Mucosa of descending colon (tissue), 3 donors: ENCODE measurements around the gene LRRC25. TPM values are rescaled to one million over a fixed set of nuclear protein-coding genes. Genes with fewer than 3 reads are reported as not detected.
"Not testable (repeated sequence)": the region's sequence is repeated elsewhere in the genome, so short reads cannot be mapped to it uniquely, and the experiment has no call there.

Experiments used
- ATAC-seq: fragments of 200-7000 bp; cut with Tn5 transposase; one replicate; pipeline ENCODE4 v1.9.1; 2020; ENCODE audit warnings: mild to moderate bottlenecking, moderate library complexity
- DNase-seq, 3 donors: peaks; one replicate each; pipeline ENCODE4 v3.0.0-alpha.2; 2020
- H3K36me3 ChIP-seq: fragments of 200-600 bp; one replicate; pipeline ENCODE4 v1.8.0; 2021; ENCODE audit warnings: low read depth, mild to moderate bottlenecking
- H3K4me1 ChIP-seq: fragments of 200-600 bp; one replicate; pipeline ENCODE4 v1.8.0; 2021; ENCODE audit warnings: low read depth, mild to moderate bottlenecking
- H3K4me3 ChIP-seq: fragments of 200-600 bp; one replicate; pipeline ENCODE4 v1.8.0; 2021; ENCODE audit warnings: mild to moderate bottlenecking
- H3K9me3 ChIP-seq: fragments of 200-600 bp; one replicate; pipeline ENCODE4 v1.8.0; 2021; ENCODE audit warnings: mild to moderate bottlenecking
- intact Hi-C, 2 donors: fragments of 100-400 bp; cut with DNase I in 1 of 2; cut with micrococcal nuclease in 1 of 2; formaldehyde crosslinking; loops; one replicate each; pipeline versions ENCODE4 v1.11.0 to v1.11.1; 2022; cut with DNase I, micrococcal nuclease
- total RNA-seq, 3 donors: library from RNA; stranded (reverse); fragmentation: NEBNext Ultra II Directional in 2 of 3; extraction: Animal tissue kit (Norgen Biotek cat#: 25700) in 2 of 3; gene quantifications; one replicate each; pipeline versions ENCODE4 v1.2.1 to v1.2.4, GENCODE V29; 2021 to 2023
- TF ChIP-seq, protein P1 (sequence below): fragments of 200-600 bp; IDR thresholded peaks from one replicate; pipeline ENCODE4 v1.8.0; 2022; ENCODE audit warnings: antibody characterized with exemption, mild to moderate bottlenecking
- donor health status: DM: no; HTN: no; CAD: no; lungs with moderate emphysema.
- donor health status: DM: no; HTN: no; CAD: no.
- donor health status: DM: no; HTN: yes; CAD: no.

Gene LRRC25
- total RNA-seq, 3 donors from 2014 or later, result 2.1 to 8.8 (median 5.8) TPM

GRCh38 chr19:18408053-18408476, 10.6 kb upstream of the LRRC25 start:
- intact Hi-C loops, result loop anchor here (10.0 kb wide), 1 partner anchor 63 kb away; the partner anchor contains the start of gene PGPEP1 (in 2 of the 2)
- H3K36me3 ChIP-seq, result no peaks in the 10 kb centered on the region
- TF ChIP-seq, protein P1, sequence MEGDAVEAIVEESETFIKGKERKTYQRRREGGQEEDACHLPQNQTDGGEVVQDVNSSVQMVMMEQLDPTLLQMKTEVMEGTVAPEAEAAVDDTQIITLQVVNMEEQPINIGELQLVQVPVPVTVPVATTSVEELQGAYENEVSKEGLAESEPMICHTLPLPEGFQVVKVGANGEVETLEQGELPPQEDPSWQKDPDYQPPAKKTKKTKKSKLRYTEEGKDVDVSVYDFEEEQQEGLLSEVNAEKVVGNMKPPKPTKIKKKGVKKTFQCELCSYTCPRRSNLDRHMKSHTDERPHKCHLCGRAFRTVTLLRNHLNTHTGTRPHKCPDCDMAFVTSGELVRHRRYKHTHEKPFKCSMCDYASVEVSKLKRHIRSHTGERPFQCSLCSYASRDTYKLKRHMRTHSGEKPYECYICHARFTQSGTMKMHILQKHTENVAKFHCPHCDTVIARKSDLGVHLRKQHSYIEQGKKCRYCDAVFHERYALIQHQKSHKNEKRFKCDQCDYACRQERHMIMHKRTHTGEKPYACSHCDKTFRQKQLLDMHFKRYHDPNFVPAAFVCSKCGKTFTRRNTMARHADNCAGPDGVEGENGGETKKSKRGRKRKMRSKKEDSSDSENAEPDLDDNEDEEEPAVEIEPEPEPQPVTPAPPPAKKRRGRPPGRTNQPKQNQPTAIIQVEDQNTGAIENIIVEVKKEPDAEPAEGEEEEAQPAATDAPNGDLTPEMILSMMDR, result peak; percentile 34
- no peaks in the 10 kb centered on the region for H3K9me3 ChIP-seq
- ATAC-seq, result peak; percentile 84
- peaks cover 9% of the 10 kb centered on the region for H3K4me1 ChIP-seq
- H3K4me3 ChIP-seq, result no peak overlapping the region
- peak in 2 of 3 donors; percentile 83 for DNase-seq

GRCh38 chr19:18406749-18407148, 9.3 kb upstream of the LRRC25 start:
- H3K9me3 ChIP-seq, result no peaks in the 10 kb centered on the region
- intact Hi-C loops, result loop anchor here (10.0 kb wide), 1 partner anchor 62 kb away; the partner anchor contains the start of gene PGPEP1 (in 2 of the 2)
- DNase-seq (no peak), ATAC-seq (no peak)
- TF ChIP-seq, protein P1, result no peak
- H3K4me1 ChIP-seq, result peaks cover 15% of the 10 kb centered on the region
- no peak overlapping the region for H3K4me3 ChIP-seq
- H3K36me3 ChIP-seq, result no peaks in the 10 kb centered on the region

GRCh38 chr19:18405754-18406153, 8.3 kb upstream of the LRRC25 start:
- H3K9me3 ChIP-seq, DNase-seq, ATAC-seq, H3K36me3 ChIP-seq, H3K4me3 ChIP-seq: not testable (repeated sequence)
- intact Hi-C loops, result loop anchor here (10.0 kb wide), 1 partner anchor 61 kb away; the partner anchor contains the start of gene PGPEP1 (in 2 of the 2)
- peaks cover 15% of the 10 kb centered on the region for H3K4me1 ChIP-seq

DNA sequence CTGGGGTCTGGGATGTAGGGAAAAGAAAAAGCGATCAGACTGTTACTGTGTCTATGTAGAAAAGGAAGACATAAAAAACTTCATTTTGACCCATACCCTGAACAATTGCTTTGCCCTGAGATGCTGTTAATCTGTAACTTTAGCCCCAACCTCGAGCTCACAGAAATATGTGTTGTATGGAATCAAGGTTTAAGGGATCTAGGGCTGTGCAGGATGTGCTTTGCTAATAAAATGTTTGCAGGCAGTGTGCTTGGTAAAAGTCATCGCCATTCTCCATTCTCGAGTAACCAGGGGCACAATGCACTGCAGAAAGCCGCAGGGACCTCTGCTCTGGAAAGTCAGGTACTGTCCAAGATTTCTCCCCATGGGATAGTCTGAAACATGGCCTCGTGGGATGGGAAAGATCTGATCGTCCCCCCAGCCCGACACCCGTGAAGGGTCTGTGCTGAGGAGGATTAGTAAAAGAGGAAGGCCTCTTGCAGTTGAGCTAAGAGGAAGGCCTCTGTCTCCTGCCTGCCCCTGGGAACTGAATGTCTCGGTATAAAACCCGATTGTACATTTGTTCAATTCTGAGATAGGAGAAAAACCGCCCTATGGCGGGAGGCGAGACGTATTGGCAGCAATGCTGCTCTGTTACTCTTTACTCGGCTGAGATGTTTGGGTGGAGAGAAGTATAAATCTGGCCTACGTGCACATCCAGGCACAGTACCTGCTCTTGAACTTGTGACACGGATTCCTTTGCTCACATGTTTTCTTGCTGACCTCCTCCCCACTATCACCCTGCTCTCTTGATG, 5.2 kb upstream of the LRRC25 start:
- H3K36me3 ChIP-seq, H3K9me3 ChIP-seq, H3K4me3 ChIP-seq, ATAC-seq, DNase-seq: not testable (repeated sequence)
- H3K4me1 ChIP-seq, result peaks cover 12% of the 10 kb centered on the region
- intact Hi-C loops, result loop anchor here (10.0 kb wide), 1 partner anchor 58 kb away; the partner anchor contains the start of gene PGPEP1 (in 2 of the 2)

- no peaks in the 10 kb centered on the region for H3K36me3 ChIP-seq
- no peak overlapping the region for H3K4me3 ChIP-seq
- ATAC-seq, result peak; percentile 96
- H3K9me3 ChIP-seq, result no peaks in the 10 kb centered on the region
- intact Hi-C loops, result loop anchor here (10.0 kb wide), 1 partner anchor 57 kb away; the partner anchor contains the start of gene PGPEP1 (in 2 of the 2)
- H3K4me1 ChIP-seq, result peaks cover 18% of the 10 kb centered on the region
- TF ChIP-seq, protein P1, result no peak
- peak; percentile 76 to 89 (median 84) for DNase-seq
These were observed 4.2 kb upstream of the LRRC25 start for GRCh38 chr19:18401580-18402112.

GRCh38 chr19:18399008-18399407, 1.6 kb upstream of the LRRC25 start:
- H3K4me1 ChIP-seq, result peaks cover 17% of the 10 kb centered on the region
- no peaks in the 10 kb centered on the region for H3K9me3 ChIP-seq
- no peaks in the 10 kb centered on the region for H3K36me3 ChIP-seq
- ATAC-seq (peak; percentile 42), DNase-seq (peak in 1 of 3 donors; percentile 61)
- no peak overlapping the region for H3K4me3 ChIP-seq
- intact Hi-C loops, result no loop called here
- TF ChIP-seq, protein P1, result no peak
